SK-N-SH treated with all-trans-retinoic acid at 6 μM for 48 hours (cell line): Measurements from ENCODE around the gene TYW1B.
A peak's percentile ranks its signal among the peaks of the same experiment; 100 is the strongest.
"Not testable (repeated sequence)": the region's sequence is repeated elsewhere in the genome, so short reads cannot be mapped to it uniquely, and the experiment has no call there.

Source experiments
- ARNTL ChIP-seq: fragments of 450-650 bp; formaldehyde crosslinking; IDR thresholded peaks from 2 replicates; pipeline ENCODE4 v1.5.0; 2020; ENCODE audit warnings: low read depth, mild to moderate bottlenecking, moderate library complexity, borderline replicate concordance
- CSDC2 ChIP-seq: fragments of 250-450 bp; sonication (Bioruptor Pico); IDR thresholded peaks from 2 replicates; pipeline ENCODE4 v1.5.0; 2020; ENCODE audit warnings: mild to moderate bottlenecking, moderate library complexity
- PATZ1 ChIP-seq: fragments of 250-450 bp; sonication (Bioruptor Pico); IDR thresholded peaks from 2 replicates; pipeline ENCODE4 v1.8.0; 2020; ENCODE audit warnings: mild to moderate bottlenecking, moderate library complexity, borderline replicate concordance
- POU6F1 ChIP-seq: fragments of 250-450 bp; sonication (Bioruptor Pico); IDR thresholded peaks from 2 replicates; pipeline ENCODE4 v1.8.0; 2021; ENCODE audit warnings: low read depth, mild to moderate bottlenecking, moderate library complexity, borderline replicate concordance
- PPARA ChIP-seq: fragments of 250-450 bp; sonication (Bioruptor Pico); IDR thresholded peaks from 2 replicates; pipeline ENCODE4 v1.5.0; 2020; ENCODE audit warnings: mild to moderate bottlenecking, borderline replicate concordance
- TCF4 ChIP-seq: fragments of 250-450 bp; sonication (Bioruptor Pico); IDR thresholded peaks from 2 replicates; pipeline ENCODE4 v1.8.0; 2021; ENCODE audit warnings: mild to moderate bottlenecking, moderate library complexity, borderline replicate concordance
- ZC3H10 ChIP-seq: fragments of 250-450 bp; sonication (Bioruptor Pico); IDR thresholded peaks from 2 replicates; pipeline ENCODE4 v1.5.1; 2021; ENCODE audit warnings: mild to moderate bottlenecking, moderate library complexity
- ZFP3 ChIP-seq: fragments of 250-450 bp; sonication (Bioruptor Pico); IDR thresholded peaks from 2 replicates; pipeline ENCODE4 v1.5.0; 2020; ENCODE audit warnings: mild to moderate bottlenecking, moderate library complexity
- ZFP30 ChIP-seq: fragments of 450-650 bp; formaldehyde crosslinking; IDR thresholded peaks from 2 replicates; pipeline ENCODE4 v1.5.0; 2022; ENCODE audit warnings: mild to moderate bottlenecking, moderate library complexity
- ZNF8 ChIP-seq: fragments of 450-650 bp; formaldehyde crosslinking; IDR thresholded peaks from 2 replicates; pipeline ENCODE4 v1.5.0; 2020; ENCODE audit warnings: mild to moderate bottlenecking, moderate library complexity
- TF ChIP-seq, protein P1 (sequence below): fragments of 250-450 bp; sonication (Bioruptor Pico); IDR thresholded peaks from 2 replicates; pipeline ENCODE4 v1.5.0; 2020; ENCODE audit warnings: mild to moderate bottlenecking, moderate library complexity
- TF ChIP-seq, protein P2 (sequence below): fragments of 250-450 bp; sonication (Bioruptor Pico); IDR thresholded peaks from 2 replicates; pipeline ENCODE4 v1.5.1; 2020; ENCODE audit warnings: low read depth, mild to moderate bottlenecking, moderate library complexity

- not testable (repeated sequence) for TF ChIP-seq ARNTL (CRISPR knock-in tag); PATZ1 (CRISPR knock-in tag); ZC3H10 (CRISPR knock-in tag); POU6F1 (CRISPR knock-in tag); ZNF8 (CRISPR knock-in tag); PPARA (CRISPR knock-in tag); ZFP30; CSDC2; ZFP3 (CRISPR knock-in tag)
- TF ChIP-seq, protein P1, sequence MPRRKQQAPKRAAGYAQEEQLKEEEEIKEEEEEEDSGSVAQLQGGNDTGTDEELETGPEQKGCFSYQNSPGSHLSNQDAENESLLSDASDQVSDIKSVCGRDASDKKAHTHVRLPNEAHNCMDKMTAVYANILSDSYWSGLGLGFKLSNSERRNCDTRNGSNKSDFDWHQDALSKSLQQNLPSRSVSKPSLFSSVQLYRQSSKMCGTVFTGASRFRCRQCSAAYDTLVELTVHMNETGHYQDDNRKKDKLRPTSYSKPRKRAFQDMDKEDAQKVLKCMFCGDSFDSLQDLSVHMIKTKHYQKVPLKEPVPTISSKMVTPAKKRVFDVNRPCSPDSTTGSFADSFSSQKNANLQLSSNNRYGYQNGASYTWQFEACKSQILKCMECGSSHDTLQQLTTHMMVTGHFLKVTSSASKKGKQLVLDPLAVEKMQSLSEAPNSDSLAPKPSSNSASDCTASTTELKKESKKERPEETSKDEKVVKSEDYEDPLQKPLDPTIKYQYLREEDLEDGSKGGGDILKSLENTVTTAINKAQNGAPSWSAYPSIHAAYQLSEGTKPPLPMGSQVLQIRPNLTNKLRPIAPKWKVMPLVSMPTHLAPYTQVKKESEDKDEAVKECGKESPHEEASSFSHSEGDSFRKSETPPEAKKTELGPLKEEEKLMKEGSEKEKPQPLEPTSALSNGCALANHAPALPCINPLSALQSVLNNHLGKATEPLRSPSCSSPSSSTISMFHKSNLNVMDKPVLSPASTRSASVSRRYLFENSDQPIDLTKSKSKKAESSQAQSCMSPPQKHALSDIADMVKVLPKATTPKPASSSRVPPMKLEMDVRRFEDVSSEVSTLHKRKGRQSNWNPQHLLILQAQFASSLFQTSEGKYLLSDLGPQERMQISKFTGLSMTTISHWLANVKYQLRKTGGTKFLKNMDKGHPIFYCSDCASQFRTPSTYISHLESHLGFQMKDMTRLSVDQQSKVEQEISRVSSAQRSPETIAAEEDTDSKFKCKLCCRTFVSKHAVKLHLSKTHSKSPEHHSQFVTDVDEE (CRISPR knock-in tag), result peak; percentile 66; the same call in 1 of the 2 replicates
- TF ChIP-seq TCF4 (CRISPR knock-in tag), result peak; percentile 74; the same call in 1 of the 2 replicates
- TF ChIP-seq, protein P2, sequence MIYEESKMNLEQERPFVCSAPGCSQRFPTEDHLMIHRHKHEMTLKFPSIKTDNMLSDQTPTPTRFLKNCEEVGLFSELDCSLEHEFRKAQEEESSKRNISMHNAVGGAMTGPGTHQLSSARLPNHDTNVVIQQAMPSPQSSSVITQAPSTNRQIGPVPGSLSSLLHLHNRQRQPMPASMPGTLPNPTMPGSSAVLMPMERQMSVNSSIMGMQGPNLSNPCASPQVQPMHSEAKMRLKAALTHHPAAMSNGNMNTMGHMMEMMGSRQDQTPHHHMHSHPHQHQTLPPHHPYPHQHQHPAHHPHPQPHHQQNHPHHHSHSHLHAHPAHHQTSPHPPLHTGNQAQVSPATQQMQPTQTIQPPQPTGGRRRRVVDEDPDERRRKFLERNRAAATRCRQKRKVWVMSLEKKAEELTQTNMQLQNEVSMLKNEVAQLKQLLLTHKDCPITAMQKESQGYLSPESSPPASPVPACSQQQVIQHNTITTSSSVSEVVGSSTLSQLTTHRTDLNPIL, result not testable (repeated sequence)
Measured at GRCh38 chr7:72676086-72676690, 151.8 kb downstream of the TYW1B start.
